Measurements from ENCODE around the gene PTPRN2. TPM values are rescaled to one million over a fixed set of nuclear protein-coding genes. Genes with fewer than 3 reads are reported as not detected.
"Not testable (repeated sequence)": the region's sequence is repeated elsewhere in the genome, so short reads cannot be mapped to it uniquely, and the experiment has no call there.

Gene PTPRN2
- total RNA-seq, 2 experiments from 2014 or later, result 7.0 to 7.2 TPM

- DNase-seq, result peak; percentile 23
- CTCF ChIA-PET, result interaction anchor here (0.7 to 1.4 kb wide), 3 partner anchors 21 to 106 kb away, joined by 3 read pairs; no protein-coding TSS in a partner anchor
- Mint-ChIP-seq H3K4me3 (no peak overlapping the region), H3K27ac (no peak overlapping the region), H3K27me3 (ENCODE audit: low read depth) (peaks cover 18% of the 10 kb centered on the region), H3K36me3 (ENCODE audit: low read depth) (peaks cover 29% of the 10 kb centered on the region), H3K4me1 (ENCODE audit: low read depth) (peaks cover 46% of the 10 kb centered on the region), H3K9me3 (ENCODE audit: insufficient read depth) (peaks cover 18% of the 10 kb centered on the region)
- no peak for ATAC-seq
- POLR2A ChIA-PET, result no interaction called here
Measured at GRCh38 chr7:157493017-157493416, 1094.6 kb downstream of the PTPRN2 start.

- peaks cover 18% of the 10 kb centered on the region for H3K9me3 Mint-ChIP-seq (ENCODE audit: insufficient read depth)
- H3K27me3 Mint-ChIP-seq (ENCODE audit: low read depth), result peaks cover 23% of the 10 kb centered on the region
- H3K4me3 Mint-ChIP-seq, result peak overlapping the region; percentile 2
- peaks cover 29% of the 10 kb centered on the region for H3K36me3 Mint-ChIP-seq (ENCODE audit: low read depth)
- peak; percentile 96 for ATAC-seq
- POLR2A ChIA-PET, result no interaction called here
- peak; percentile 80 for DNase-seq
- H3K4me1 Mint-ChIP-seq (ENCODE audit: low read depth), result peaks cover 49% of the 10 kb centered on the region
- H3K27ac Mint-ChIP-seq, result peak overlapping the region; percentile 78
- CTCF ChIA-PET, result interaction anchor here (0.9 to 1.0 kb wide), 2 partner anchors 12 to 13 kb away, joined by 3 read pairs; no protein-coding TSS in a partner anchor
Measured at GRCh38 chr7:157490465-157490912, 1097.1 kb downstream of the PTPRN2 start.

GRCh38 chr7:157489870-157490269 is 1097.8 kb downstream of the PTPRN2 start:
- H3K4me3 Mint-ChIP-seq, ATAC-seq, H3K27ac Mint-ChIP-seq, POLR2A ChIA-PET: not testable (repeated sequence)
- peaks cover 18% of the 10 kb centered on the region for H3K9me3 Mint-ChIP-seq (ENCODE audit: insufficient read depth)
- H3K4me1 Mint-ChIP-seq (ENCODE audit: low read depth), result peaks cover 49% of the 10 kb centered on the region
- CTCF ChIA-PET, result interaction anchor here (0.9 kb wide), 1 partner anchor 13 kb away, joined by 3 read pairs; no protein-coding TSS in a partner anchor
- peaks cover 29% of the 10 kb centered on the region for H3K36me3 Mint-ChIP-seq (ENCODE audit: low read depth)
- DNase-seq, result peak; percentile 10
- peaks cover 23% of the 10 kb centered on the region for H3K27me3 Mint-ChIP-seq (ENCODE audit: low read depth)

Small RNA genes within 50 kb of the gene (microRNA-seq; reads per million reads assigned to microRNA genes)
- gene MIR153-2 (not detected), gene MIR5707 (not detected), gene MIR595 (not detected)

Other genes with a start within 250 kb of the PTPRN2 start
- gene NCAPG2, start 117.0 kb upstream of the PTPRN2 start, total RNA-seq, result 100 to 1,000 TPM; 154 TPM
- gene ESYT2, start 241.7 kb upstream of the PTPRN2 start, total RNA-seq, result 10 to 100 TPM; 85.0 to 85.9 TPM

All from activated CD8-positive, alpha-beta T cell treated with anti-CD3 and anti-CD28 coated beads, Interleukin-2, amount 10 ng/mL, durations not matched to agents 7 days and 5 days (primary cell).